ENCODE measurements around the gene TTC3. TPM values are rescaled to one million over a fixed set of nuclear protein-coding genes. Genes with fewer than 3 reads are reported as not detected.

TTC3 gene
- total RNA-seq, 1 donor from 2014 or later = 190 TPM

DNA sequence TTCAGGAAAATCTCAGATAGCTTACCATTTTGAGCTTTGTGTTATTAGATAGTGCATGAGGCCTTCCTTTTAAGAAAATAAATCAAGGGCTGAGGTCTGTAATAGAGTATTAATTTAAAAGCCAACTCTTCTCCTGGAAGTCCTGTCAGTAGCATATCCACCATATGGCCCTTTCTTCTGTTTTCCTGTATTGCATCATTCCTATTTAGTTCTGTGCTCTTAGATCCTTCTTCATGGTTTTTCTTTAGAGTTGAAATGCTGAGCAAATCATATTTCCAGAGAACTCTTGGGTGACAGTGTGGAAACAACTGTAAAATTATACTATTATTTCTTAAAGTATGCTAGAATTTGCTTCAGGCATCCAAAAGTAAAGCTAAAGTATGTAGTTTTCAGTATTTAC, 91.7 kb downstream of the TTC3 start:
- Mint-ChIP-seq H3K4me3 (ENCODE audit: unreplicated experiment) (no peak overlapping the region), H3K27ac (ENCODE audit: unreplicated experiment) (peak overlapping the region; percentile 72), H3K4me1 (ENCODE audit: unreplicated experiment) (peaks cover 3% of the 10 kb centered on the region), H3K27me3 (ENCODE audit: unreplicated experiment) (peaks cover 2% of the 10 kb centered on the region), H3K36me3 (ENCODE audit: low read depth, unreplicated experiment) (peaks cover 23% of the 10 kb centered on the region), H3K9me3 (ENCODE audit: unreplicated experiment) (no peaks in the 10 kb centered on the region)
- DNase-seq (ENCODE audit: low spot score) = no peak
- TF ChIP-seq, protein P1, sequence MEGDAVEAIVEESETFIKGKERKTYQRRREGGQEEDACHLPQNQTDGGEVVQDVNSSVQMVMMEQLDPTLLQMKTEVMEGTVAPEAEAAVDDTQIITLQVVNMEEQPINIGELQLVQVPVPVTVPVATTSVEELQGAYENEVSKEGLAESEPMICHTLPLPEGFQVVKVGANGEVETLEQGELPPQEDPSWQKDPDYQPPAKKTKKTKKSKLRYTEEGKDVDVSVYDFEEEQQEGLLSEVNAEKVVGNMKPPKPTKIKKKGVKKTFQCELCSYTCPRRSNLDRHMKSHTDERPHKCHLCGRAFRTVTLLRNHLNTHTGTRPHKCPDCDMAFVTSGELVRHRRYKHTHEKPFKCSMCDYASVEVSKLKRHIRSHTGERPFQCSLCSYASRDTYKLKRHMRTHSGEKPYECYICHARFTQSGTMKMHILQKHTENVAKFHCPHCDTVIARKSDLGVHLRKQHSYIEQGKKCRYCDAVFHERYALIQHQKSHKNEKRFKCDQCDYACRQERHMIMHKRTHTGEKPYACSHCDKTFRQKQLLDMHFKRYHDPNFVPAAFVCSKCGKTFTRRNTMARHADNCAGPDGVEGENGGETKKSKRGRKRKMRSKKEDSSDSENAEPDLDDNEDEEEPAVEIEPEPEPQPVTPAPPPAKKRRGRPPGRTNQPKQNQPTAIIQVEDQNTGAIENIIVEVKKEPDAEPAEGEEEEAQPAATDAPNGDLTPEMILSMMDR (IDR thresholded peaks at IDR 0.05; ENCODE audit: unreplicated experiment) = no peak

DNA sequence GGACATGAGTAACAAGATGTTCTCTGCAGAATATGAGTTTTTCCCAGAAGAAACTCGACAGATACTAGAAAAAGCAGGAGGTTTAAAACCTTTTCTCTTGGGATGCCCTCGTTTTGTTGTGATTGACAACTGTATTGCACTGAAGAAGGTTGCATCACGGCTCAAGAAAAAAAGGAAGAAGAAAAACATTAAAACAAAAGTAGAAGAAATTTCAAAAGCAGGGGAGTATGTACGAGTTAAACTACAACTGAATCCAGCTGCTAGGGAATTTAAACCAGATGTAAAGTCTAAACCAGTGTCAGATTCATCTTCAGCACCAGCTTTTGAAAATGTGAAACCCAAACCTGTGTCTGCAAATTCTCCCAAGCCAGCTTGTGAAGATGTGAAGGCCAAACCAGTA, 92.5 kb downstream of the TTC3 start:
- TF ChIP-seq, protein P1 (IDR thresholded peaks at IDR 0.05; ENCODE audit: unreplicated experiment) = no peak
- Mint-ChIP-seq H3K9me3 (ENCODE audit: unreplicated experiment) (no peaks in the 10 kb centered on the region), H3K27me3 (ENCODE audit: unreplicated experiment) (peaks cover 2% of the 10 kb centered on the region), H3K27ac (ENCODE audit: unreplicated experiment) (no peak overlapping the region), H3K4me1 (ENCODE audit: unreplicated experiment) (peaks cover 3% of the 10 kb centered on the region), H3K4me3 (ENCODE audit: unreplicated experiment) (peak overlapping the region; percentile 27), H3K36me3 (ENCODE audit: low read depth, unreplicated experiment) (peaks cover 23% of the 10 kb centered on the region)
- no peak for DNase-seq (ENCODE audit: low spot score)

DNA sequence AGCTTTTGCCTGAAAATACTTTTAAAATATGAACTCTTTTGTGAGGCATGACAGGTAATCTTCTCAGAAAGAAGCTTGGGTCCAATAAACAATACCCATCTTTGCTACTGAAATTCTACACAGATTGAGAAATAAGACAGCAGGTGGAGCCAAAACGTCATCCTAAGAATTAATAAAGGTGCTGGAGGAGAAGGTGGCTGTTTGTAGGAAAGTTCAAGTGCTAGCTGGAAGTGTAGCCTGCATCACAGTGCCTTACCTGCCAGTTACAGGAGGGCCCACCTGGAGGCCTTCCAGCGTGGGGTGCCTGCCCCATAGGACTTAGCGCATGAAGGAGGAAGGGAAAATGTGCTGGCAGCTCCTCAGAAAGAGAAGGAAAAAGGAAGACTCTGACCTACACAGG, 93.7 kb downstream of the TTC3 start:
- Mint-ChIP-seq H3K27ac (ENCODE audit: unreplicated experiment) (no peak overlapping the region), H3K36me3 (ENCODE audit: low read depth, unreplicated experiment) (peaks cover 23% of the 10 kb centered on the region), H3K4me3 (ENCODE audit: unreplicated experiment) (peak overlapping the region; percentile 16), H3K27me3 (ENCODE audit: unreplicated experiment) (no peaks in the 10 kb centered on the region), H3K4me1 (ENCODE audit: unreplicated experiment) (peaks cover 3% of the 10 kb centered on the region), H3K9me3 (ENCODE audit: unreplicated experiment) (no peaks in the 10 kb centered on the region)
- TF ChIP-seq, protein P1 (IDR thresholded peaks at IDR 0.05; ENCODE audit: unreplicated experiment) = no peak
- no peak for DNase-seq (ENCODE audit: low spot score)

DNA sequence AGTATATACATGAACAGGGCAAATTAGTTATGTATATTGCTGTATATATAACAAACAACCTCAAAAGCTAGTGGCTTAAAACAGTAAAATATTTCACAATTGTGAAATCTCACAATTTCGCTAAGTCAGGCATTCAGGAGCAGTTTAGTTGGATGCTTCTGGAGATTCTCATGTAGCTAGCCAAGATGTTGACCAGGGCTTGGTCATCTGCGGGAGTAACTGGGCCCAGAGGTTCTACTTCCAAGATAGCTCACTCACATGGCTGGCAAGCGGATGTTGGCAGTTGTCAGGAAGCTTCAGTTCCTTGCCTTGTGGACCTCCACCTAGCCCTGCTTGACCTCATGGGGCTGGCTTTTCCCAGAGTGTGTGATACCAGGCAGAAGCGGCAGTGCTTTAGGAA, 95.6 kb downstream of the TTC3 start:
- Mint-ChIP-seq H3K27ac (ENCODE audit: unreplicated experiment) (no peak overlapping the region), H3K36me3 (ENCODE audit: low read depth, unreplicated experiment) (peaks cover 27% of the 10 kb centered on the region), H3K9me3 (ENCODE audit: unreplicated experiment) (no peaks in the 10 kb centered on the region), H3K4me1 (ENCODE audit: unreplicated experiment) (peaks cover 3% of the 10 kb centered on the region), H3K27me3 (ENCODE audit: unreplicated experiment) (no peaks in the 10 kb centered on the region), H3K4me3 (ENCODE audit: unreplicated experiment) (no peak overlapping the region)
- no peak for DNase-seq (ENCODE audit: low spot score)
- TF ChIP-seq, protein P1 (IDR thresholded peaks at IDR 0.05; ENCODE audit: unreplicated experiment) = no peak

DNA sequence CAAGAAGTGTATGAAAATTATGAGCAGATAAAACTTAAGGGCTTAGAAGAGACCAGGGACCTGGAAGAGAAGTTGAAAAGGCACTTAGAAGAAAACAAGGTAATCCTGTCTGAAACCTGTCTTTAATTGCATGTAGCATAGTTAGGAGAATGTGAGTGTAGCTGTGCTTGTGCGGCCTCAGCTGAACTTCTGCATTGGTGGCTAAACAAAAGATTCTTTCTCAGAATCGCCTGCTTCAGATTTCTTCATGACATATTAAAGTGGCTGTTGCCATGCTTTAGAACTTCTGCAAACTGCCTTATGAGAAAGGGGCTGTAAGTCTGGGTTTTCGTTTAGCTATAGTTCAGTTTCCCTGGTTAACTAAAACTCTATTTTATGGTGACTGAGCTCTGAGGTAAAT, 99.6 kb downstream of the TTC3 start:
- no peak overlapping the region for H3K27ac Mint-ChIP-seq (ENCODE audit: unreplicated experiment)
- no peak overlapping the region for H3K4me3 Mint-ChIP-seq (ENCODE audit: unreplicated experiment)
- no peaks in the 10 kb centered on the region for H3K9me3 Mint-ChIP-seq (ENCODE audit: unreplicated experiment)
- no peak for DNase-seq (ENCODE audit: low spot score)
- TF ChIP-seq, protein P1 (IDR thresholded peaks at IDR 0.05; ENCODE audit: unreplicated experiment) = no peak
- peaks cover 1% of the 10 kb centered on the region for H3K27me3 Mint-ChIP-seq (ENCODE audit: unreplicated experiment)
- H3K36me3 Mint-ChIP-seq (ENCODE audit: low read depth, unreplicated experiment) = peaks cover 32% of the 10 kb centered on the region
- no peaks in the 10 kb centered on the region for H3K4me1 Mint-ChIP-seq (ENCODE audit: unreplicated experiment)
